CD4-positive, alpha-beta T cell treated with Interleukin-12 subunit alpha and Interleukin-12 subunit beta, for 1 hour (primary cell): ENCODE data around the gene NTNG2.

Experiments used
- DNase-seq: peaks from one replicate; pipeline ENCODE4 v3.0.0-alpha.2; 2020

The NTNG2 gene

GRCh38 chr9:132207839-132208615 lies 46.2 kb downstream of the NTNG2 start:
- DNase-seq: no peak

- DNase-seq: no peak
Measured at GRCh38 chr9:132209228-132209627, 47.4 kb downstream of the NTNG2 start.

GRCh38 chr9:132210472-132211145 lies 48.8 kb downstream of the NTNG2 start:
- DNase-seq: no peak

- DNase-seq: no peak
Measured at GRCh38 chr9:132211570-132211969, 49.7 kb downstream of the NTNG2 start.

- DNase-seq: no peak
Measured at GRCh38 chr9:132214027-132214622, 52.3 kb downstream of the NTNG2 start.

GRCh38 chr9:132216861-132217619 lies 55.2 kb downstream of the NTNG2 start:
- DNase-seq: no peak

- DNase-seq: no peak
Measured at GRCh38 chr9:132218208-132218607, 56.4 kb downstream of the NTNG2 start.

GRCh38 chr9:132221941-132222340 lies 60.1 kb downstream of the NTNG2 start:
- no peak for DNase-seq

- no peak for DNase-seq
Measured at GRCh38 chr9:132224645-132225044, 62.8 kb downstream of the NTNG2 start.

- DNase-seq: no peak
Measured at GRCh38 chr9:132226571-132227430, 64.9 kb downstream of the NTNG2 start.

- no peak for DNase-seq
Measured at GRCh38 chr9:132228062-132228461, 66.2 kb downstream of the NTNG2 start.

GRCh38 chr9:132230605-132231004 lies 68.7 kb downstream of the NTNG2 start:
- no peak for DNase-seq

GRCh38 chr9:132231019-132231701 lies 69.3 kb downstream of the NTNG2 start:
- no peak for DNase-seq

- no peak for DNase-seq
Measured at GRCh38 chr9:132232522-132232921, 70.7 kb downstream of the NTNG2 start.

GRCh38 chr9:132233138-132233537 lies 71.3 kb downstream of the NTNG2 start:
- DNase-seq: no peak

- DNase-seq: no peak
Measured at GRCh38 chr9:132234535-132234934, 72.7 kb downstream of the NTNG2 start.

- DNase-seq: no peak
Measured at GRCh38 chr9:132235125-132235524, 73.3 kb downstream of the NTNG2 start.

- DNase-seq: peak; percentile 82
Measured at GRCh38 chr9:132235894-132236661, 74.2 kb downstream of the NTNG2 start.

- DNase-seq: no peak
Measured at GRCh38 chr9:132236662-132237311, 74.9 kb downstream of the NTNG2 start.

- DNase-seq: no peak
Measured at GRCh38 chr9:132237481-132237880, 75.6 kb downstream of the NTNG2 start.
